Ishikawa (cell line): ENCODE measurements around the gene AUTS2.

Source experiments
- CEBPB ChIP-seq: IDR thresholded peaks from 2 replicates; pipeline ENCODE4 v1.6.1; 2012
- EP300 ChIP-seq: IDR thresholded peaks from 2 replicates; pipeline ENCODE4 v1.6.1; 2012; ENCODE audit warnings: borderline replicate concordance
- RAD21 ChIP-seq: IDR thresholded peaks from 2 replicates; pipeline ENCODE4 v1.6.1; 2012; ENCODE audit warnings: low read depth
- TAF1 ChIP-seq: IDR thresholded peaks from 2 replicates; pipeline ENCODE4 v1.6.1; 2012; ENCODE audit warnings: low read depth, mild to moderate bottlenecking
- TCF12 ChIP-seq: IDR thresholded peaks from 2 replicates; pipeline ENCODE4 v1.6.1; 2012; ENCODE audit warnings: low read depth
- TF ChIP-seq, protein P1 (sequence below): IDR thresholded peaks from 2 replicates; pipeline ENCODE4 v1.6.1; 2012
- TF ChIP-seq, protein P2 (sequence below): IDR thresholded peaks from 2 replicates; pipeline ENCODE4 v1.6.1; 2012
- TF ChIP-seq, protein P3 (sequence below): IDR thresholded peaks from 2 replicates; pipeline ENCODE4 v1.6.1; 2012; ENCODE audit warnings: low read depth, mild to moderate bottlenecking

DNA sequence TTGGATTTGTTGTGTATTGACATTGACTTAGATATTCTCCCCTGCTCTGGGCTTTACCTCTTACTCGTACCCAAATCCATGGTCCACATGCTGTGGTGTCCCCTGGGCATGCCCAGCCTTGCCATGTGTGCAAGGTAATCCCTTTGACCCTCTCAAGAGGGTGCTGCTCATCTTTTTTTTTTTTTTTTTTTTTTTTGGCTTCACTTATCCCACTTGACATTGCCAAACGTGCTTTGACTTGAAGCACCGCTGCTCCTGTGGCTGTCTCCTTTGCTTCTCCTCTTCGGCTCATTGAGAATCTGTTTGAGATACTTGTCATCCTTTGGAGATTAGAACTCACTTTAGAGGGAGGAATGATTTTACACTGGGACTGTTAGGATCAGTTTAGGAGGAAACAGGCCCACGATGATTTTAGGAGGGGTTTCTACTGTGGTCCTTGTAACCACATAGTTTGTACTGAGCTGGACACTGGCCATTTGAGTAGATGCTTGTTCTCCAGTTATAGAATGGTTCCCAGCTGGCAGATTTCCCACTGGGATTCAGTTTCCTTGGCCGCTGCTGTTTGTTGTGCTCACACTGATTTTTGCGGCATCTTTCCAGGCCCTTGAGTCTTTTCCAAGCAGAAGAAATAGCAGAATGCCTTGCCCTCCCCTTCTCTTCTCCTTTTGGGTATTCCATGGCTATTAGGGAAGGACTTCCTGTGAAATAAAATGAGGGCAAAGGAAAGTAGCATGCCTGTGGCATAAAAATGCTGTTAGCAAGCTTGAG lies 184.8 kb downstream of the AUTS2 start:
- TF ChIP-seq, protein P1, sequence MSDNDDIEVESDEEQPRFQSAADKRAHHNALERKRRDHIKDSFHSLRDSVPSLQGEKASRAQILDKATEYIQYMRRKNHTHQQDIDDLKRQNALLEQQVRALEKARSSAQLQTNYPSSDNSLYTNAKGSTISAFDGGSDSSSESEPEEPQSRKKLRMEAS = no peak
- TF ChIP-seq RAD21 = no peak
- TF ChIP-seq, protein P2, sequence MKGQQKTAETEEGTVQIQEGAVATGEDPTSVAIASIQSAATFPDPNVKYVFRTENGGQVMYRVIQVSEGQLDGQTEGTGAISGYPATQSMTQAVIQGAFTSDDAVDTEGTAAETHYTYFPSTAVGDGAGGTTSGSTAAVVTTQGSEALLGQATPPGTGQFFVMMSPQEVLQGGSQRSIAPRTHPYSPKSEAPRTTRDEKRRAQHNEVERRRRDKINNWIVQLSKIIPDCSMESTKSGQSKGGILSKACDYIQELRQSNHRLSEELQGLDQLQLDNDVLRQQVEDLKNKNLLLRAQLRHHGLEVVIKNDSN = no peak
- TF ChIP-seq EP300 = no peak
- TF ChIP-seq, protein P3, sequence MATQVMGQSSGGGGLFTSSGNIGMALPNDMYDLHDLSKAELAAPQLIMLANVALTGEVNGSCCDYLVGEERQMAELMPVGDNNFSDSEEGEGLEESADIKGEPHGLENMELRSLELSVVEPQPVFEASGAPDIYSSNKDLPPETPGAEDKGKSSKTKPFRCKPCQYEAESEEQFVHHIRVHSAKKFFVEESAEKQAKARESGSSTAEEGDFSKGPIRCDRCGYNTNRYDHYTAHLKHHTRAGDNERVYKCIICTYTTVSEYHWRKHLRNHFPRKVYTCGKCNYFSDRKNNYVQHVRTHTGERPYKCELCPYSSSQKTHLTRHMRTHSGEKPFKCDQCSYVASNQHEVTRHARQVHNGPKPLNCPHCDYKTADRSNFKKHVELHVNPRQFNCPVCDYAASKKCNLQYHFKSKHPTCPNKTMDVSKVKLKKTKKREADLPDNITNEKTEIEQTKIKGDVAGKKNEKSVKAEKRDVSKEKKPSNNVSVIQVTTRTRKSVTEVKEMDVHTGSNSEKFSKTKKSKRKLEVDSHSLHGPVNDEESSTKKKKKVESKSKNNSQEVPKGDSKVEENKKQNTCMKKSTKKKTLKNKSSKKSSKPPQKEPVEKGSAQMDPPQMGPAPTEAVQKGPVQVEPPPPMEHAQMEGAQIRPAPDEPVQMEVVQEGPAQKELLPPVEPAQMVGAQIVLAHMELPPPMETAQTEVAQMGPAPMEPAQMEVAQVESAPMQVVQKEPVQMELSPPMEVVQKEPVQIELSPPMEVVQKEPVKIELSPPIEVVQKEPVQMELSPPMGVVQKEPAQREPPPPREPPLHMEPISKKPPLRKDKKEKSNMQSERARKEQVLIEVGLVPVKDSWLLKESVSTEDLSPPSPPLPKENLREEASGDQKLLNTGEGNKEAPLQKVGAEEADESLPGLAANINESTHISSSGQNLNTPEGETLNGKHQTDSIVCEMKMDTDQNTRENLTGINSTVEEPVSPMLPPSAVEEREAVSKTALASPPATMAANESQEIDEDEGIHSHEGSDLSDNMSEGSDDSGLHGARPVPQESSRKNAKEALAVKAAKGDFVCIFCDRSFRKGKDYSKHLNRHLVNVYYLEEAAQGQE = no peak
- no peak for TF ChIP-seq TCF12
- TF ChIP-seq TAF1 = no peak
- TF ChIP-seq CEBPB = no peak
